Stimulated activated CD8-positive, alpha-beta memory T cell treated with anti-CD3 and anti-CD28 coated beads, Interleukin-12 subunit alpha, Interleukin-12 subunit beta, amount 100 ng/mL, for 1 hour (primary cell): ENCODE data around the gene HSPB3.
"Not testable (repeated sequence)": the region's sequence is repeated elsewhere in the genome, so short reads cannot be mapped to it uniquely, and the experiment has no call there.

Source experiments
- DNase-seq: peaks from one replicate; pipeline ENCODE4 v3.0.0-alpha.2; 2020; ENCODE audit warnings: low read depth

The HSPB3 gene

GRCh38 chr5:54455413-54456157, at the start of gene HSPB3:
HSPB3 (plus strand) TSS chr5:54455699; CDS start chr5:54455790, 91 bp downstream.
- DNase-seq: no peak

- no peak for DNase-seq
These were observed 44.3 kb upstream of the HSPB3 start for GRCh38 chr5:54411176-54411575.

GRCh38 chr5:54412913-54413312, 42.6 kb upstream of the HSPB3 start:
- DNase-seq: no peak

GRCh38 chr5:54415147-54415546, 40.4 kb upstream of the HSPB3 start:
- no peak for DNase-seq

GRCh38 chr5:54415896-54416601, 39.5 kb upstream of the HSPB3 start:
- no peak for DNase-seq

GRCh38 chr5:54419573-54420423, 35.7 kb upstream of the HSPB3 start:
- DNase-seq: peak; percentile 7

GRCh38 chr5:54420511-54420910, 35.0 kb upstream of the HSPB3 start:
- not testable (repeated sequence) for DNase-seq

GRCh38 chr5:54421976-54422375, 33.5 kb upstream of the HSPB3 start:
- no peak for DNase-seq

GRCh38 chr5:54425258-54425657, 30.2 kb upstream of the HSPB3 start:
- DNase-seq: no peak

GRCh38 chr5:54426209-54426608, 29.3 kb upstream of the HSPB3 start:
- DNase-seq: no peak

GRCh38 chr5:54434650-54435049, 20.8 kb upstream of the HSPB3 start:
- DNase-seq: not testable (repeated sequence)

- no peak for DNase-seq
These were observed 16.7 kb upstream of the HSPB3 start for GRCh38 chr5:54438620-54439389.

- no peak for DNase-seq
These were observed 15.0 kb upstream of the HSPB3 start for GRCh38 chr5:54440456-54440893.

- no peak for DNase-seq
These were observed 13.2 kb upstream of the HSPB3 start for GRCh38 chr5:54442271-54442670.

GRCh38 chr5:54443270-54443669, 12.2 kb upstream of the HSPB3 start:
- DNase-seq: no peak

GRCh38 chr5:54445691-54446378, 9.7 kb upstream of the HSPB3 start:
- no peak for DNase-seq

GRCh38 chr5:54446379-54446732, 9.1 kb upstream of the HSPB3 start:
- no peak for DNase-seq

- DNase-seq: no peak
These were observed 5.6 kb upstream of the HSPB3 start for GRCh38 chr5:54449923-54450322.

GRCh38 chr5:54450542-54450941, 5.0 kb upstream of the HSPB3 start:
- no peak for DNase-seq

- no peak for DNase-seq
These were observed 2.5 kb upstream of the HSPB3 start for GRCh38 chr5:54453046-54453445.

GRCh38 chr5:54454602-54455001, 897 bp upstream of the HSPB3 start:
- no peak for DNase-seq
